H1 (cell line): ENCODE measurements around the gene NHERF2. TPM values are rescaled to one million over a fixed set of nuclear protein-coding genes. Genes with fewer than 3 reads are reported as not detected.

ENCODE experiments used
- CTCF ChIA-PET: fragments of 300-600 bp; sonication (Branson Sonifier 250); formaldehyde crosslinking; loops from one replicate; lab custom pipeline; 2021; ENCODE audit not compliant: partially characterized antibody; lab: Charles Lee
- POLR2A ChIA-PET: fragments of 300-600 bp; sonication (Branson Sonifier 250); formaldehyde crosslinking; loops from one replicate; lab custom pipeline; 2021; ENCODE audit warnings: inconsistent platforms; ENCODE audit not compliant: partially characterized antibody; lab: Charles Lee
- DNase-seq, 2 experiments: peaks; one replicate each; pipeline versions ENCODE4 v3.0.0 to v3.0.0-alpha.2; 2010 to 2022; ENCODE audit warnings: low spot score in 2 of 2, low read depth in 1 of 2, mixed read lengths in 1 of 2
- FAIRE-seq: peaks from 2 replicates; lab custom pipeline; 2011; peaks lifted over from hg19 to GRCh38; lab: Jason Lieb, UNC
- H2AFZ ChIP-seq: 2 replicates; pipeline ENCODE4 v1.8.1; 2012; ENCODE audit warnings: low read length, inconsistent platforms
- H2AK5ac ChIP-seq: 2 replicates; pipeline ENCODE4 v1.6.1; 2013; ENCODE audit warnings: low read depth, low read length
- H2BK120ac ChIP-seq: replicated peaks from 2 replicates; pipeline ENCODE3; 2013; ENCODE audit warnings: low read depth, low read length, inconsistent platforms
- H2BK12ac ChIP-seq: 2 replicates; pipeline ENCODE4 v1.6.1; 2013; ENCODE audit warnings: low read depth, low read length
- H2BK15ac ChIP-seq: 2 replicates; pipeline ENCODE4 v1.6.1; 2013; ENCODE audit warnings: low read length
- H2BK20ac ChIP-seq: 2 replicates; pipeline ENCODE4 v1.6.1; 2013; ENCODE audit warnings: low read length
- H2BK5ac ChIP-seq: 2 replicates; pipeline ENCODE4 v1.6.1; 2013; ENCODE audit warnings: low read depth, low read length
- H3K14ac ChIP-seq: 2 replicates; pipeline ENCODE4 v1.6.1; 2013; ENCODE audit warnings: inconsistent platforms; ENCODE audit not compliant: insufficient read length
- H3K18ac ChIP-seq: 2 replicates; pipeline ENCODE4 v1.6.1; 2013; ENCODE audit warnings: low read length; ENCODE audit errors: extremely low read depth
- H3K23ac ChIP-seq: 2 replicates; pipeline ENCODE4 v1.6.1; 2013; ENCODE audit warnings: inconsistent platforms; ENCODE audit not compliant: insufficient read length
- H3K23me2 ChIP-seq: 2 replicates; pipeline ENCODE4 v1.6.1; 2013; ENCODE audit warnings: low read depth, low read length
- H3K27ac ChIP-seq: 2 replicates; pipeline ENCODE4 v1.6.1; 2011; ENCODE audit warnings: low read depth, low read length, inconsistent platforms
- H3K27me3 ChIP-seq, 4 experiments: replicated peaks in 1 of 4; 1 replicate in 1 of 4; 2 replicates in 3 of 4; pipeline versions ENCODE4 v1.6.1 to v1.8.1; 2011 to 2013; ENCODE audit warnings: low read length in 3 of 4, mild to moderate bottlenecking in 3 of 4, inconsistent platforms in 2 of 4, mixed read lengths in 2 of 4, moderate library complexity in 1 of 4; ENCODE audit not compliant: control insufficient read depth in 3 of 4, insufficient read depth in 3 of 4; ENCODE audit errors: extremely low read depth in 1 of 4
- H3K36me3 ChIP-seq, 4 experiments: 2 replicates each; pipeline versions ENCODE4 v1.6.1 to v1.8.1; 2011 to 2013; ENCODE audit warnings: mild to moderate bottlenecking in 4 of 4, low read length in 3 of 4, moderate library complexity in 2 of 4, control low read depth in 1 of 4, inconsistent platforms in 1 of 4; ENCODE audit not compliant: insufficient read depth in 4 of 4, control insufficient read depth in 2 of 4
- H3K4ac ChIP-seq: replicated peaks from 2 replicates; pipeline ENCODE3; 2013; ENCODE audit warnings: low read length, low read depth, mixed read lengths, inconsistent platforms; ENCODE audit not compliant: insufficient read length
- H3K4me1 ChIP-seq, 4 experiments: replicated peaks in 1 of 4; 1 replicate in 1 of 4; 2 replicates in 3 of 4; pipeline versions ENCODE4 v1.6.1 to v1.8.1; 2011 to 2013; ENCODE audit warnings: low read length in 3 of 4, inconsistent platforms in 2 of 4, mixed read lengths in 1 of 4; ENCODE audit not compliant: insufficient read depth in 4 of 4, control insufficient read depth in 3 of 4
- H3K4me2 ChIP-seq, 2 experiments: 2 replicates each; pipeline versions ENCODE4 v1.6.1 to v1.8.1; 2011 to 2013; ENCODE audit warnings: low read depth in 2 of 2, low read length in 2 of 2, control low read depth in 1 of 2, inconsistent platforms in 1 of 2, mild to moderate bottlenecking in 1 of 2; ENCODE audit not compliant: insufficient read depth in 1 of 2
- H3K4me3 ChIP-seq, 4 experiments: fragments of 200-600, 300-600 bp in 1 of 4; sonication (generic), shearing (Covaris generic), sonication (Bioruptor Twin) in 1 of 4; 2 replicates each; pipeline versions ENCODE4 v1.5.1 to v1.8.1; 2011 to 2016; ENCODE audit warnings: low read length in 4 of 4, low read depth in 3 of 4, control low read depth in 2 of 4, inconsistent platforms in 2 of 4, mild to moderate bottlenecking in 2 of 4, mixed read lengths in 1 of 4, moderate library complexity in 1 of 4; ENCODE audit not compliant: insufficient read depth in 2 of 4; ENCODE audit errors: extremely low read depth in 1 of 4
- H3K56ac ChIP-seq: replicated peaks from 2 replicates; pipeline ENCODE3; 2013; ENCODE audit warnings: low read depth, mild to moderate bottlenecking, mixed read lengths, low read length, inconsistent platforms; ENCODE audit not compliant: insufficient read length
- H3K79me1 ChIP-seq: 2 replicates; pipeline ENCODE4 v1.6.1; 2013; ENCODE audit warnings: low read depth, low read length, control low read depth
- H3K79me2 ChIP-seq, 2 experiments: 2 replicates each; pipeline versions ENCODE4 v1.6.1 to v1.8.1; 2012 to 2013; ENCODE audit warnings: low read length in 2 of 2, mild to moderate bottlenecking in 2 of 2, inconsistent platforms in 1 of 2; ENCODE audit not compliant: insufficient read depth in 2 of 2, control insufficient read depth in 1 of 2
- H3K9ac ChIP-seq, 4 experiments: replicated peaks in 1 of 4; 1 replicate in 1 of 4; 2 replicates in 3 of 4; pipeline versions ENCODE4 v1.6.1 to v1.8.1; 2011 to 2013; ENCODE audit warnings: low read depth in 3 of 4, low read length in 3 of 4, control low read depth in 2 of 4, mild to moderate bottlenecking in 2 of 4, moderate library complexity in 2 of 4, inconsistent platforms in 1 of 4; ENCODE audit errors: extremely low read depth in 1 of 4
- H3K9me3 ChIP-seq, 2 experiments: 2 replicates each; pipeline versions ENCODE4 v1.6.1 to v1.8.1; 2012 to 2013; ENCODE audit warnings: mild to moderate bottlenecking in 2 of 2, moderate library complexity in 2 of 2, control low read depth in 1 of 2, inconsistent platforms in 1 of 2, low read depth in 1 of 2, low read length in 1 of 2, mixed read lengths in 1 of 2; ENCODE audit not compliant: insufficient read depth in 2 of 2
- H4K20me1 ChIP-seq, 2 experiments: replicated peaks in 1 of 2; 2 replicates each; pipeline versions ENCODE3 to v1.8.1; 2011 to 2013; ENCODE audit warnings: inconsistent platforms in 2 of 2, low read length in 2 of 2, mild to moderate bottlenecking in 1 of 2; ENCODE audit not compliant: insufficient read depth in 2 of 2, control insufficient read depth in 1 of 2
- H4K5ac ChIP-seq: 2 replicates; pipeline ENCODE4 v1.6.1; 2013; ENCODE audit warnings: low read length, low read depth, mixed read lengths, inconsistent platforms; ENCODE audit not compliant: insufficient read length
- H4K8ac ChIP-seq: 2 replicates; pipeline ENCODE4 v1.8.0; 2013; ENCODE audit warnings: mild to moderate bottlenecking, moderate library complexity, low read length, inconsistent platforms; ENCODE audit not compliant: insufficient read depth; ENCODE audit errors: extremely low read depth
- H4K91ac ChIP-seq: replicated peaks from 2 replicates; pipeline ENCODE3; 2013; ENCODE audit warnings: low read length, mixed read lengths, inconsistent platforms; ENCODE audit not compliant: insufficient read length
- CTBP2 ChIP-seq: IDR thresholded peaks from 2 replicates; pipeline ENCODE4 v1.7.0; 2011; ENCODE audit warnings: borderline replicate concordance, mild to moderate bottlenecking, moderate library complexity, mixed read lengths, low read length; ENCODE audit not compliant: insufficient read depth, insufficient read length
- HDAC2 ChIP-seq, 2 experiments: fragments of 300-600 bp in 1 of 2; sonication (generic) in 1 of 2; IDR thresholded peaks; 2 replicates each; pipeline ENCODE4 v1.6.1; 2011 to 2012; ENCODE audit warnings: low read depth in 2 of 2, low read length in 2 of 2, mild to moderate bottlenecking in 2 of 2, moderate library complexity in 2 of 2, borderline replicate concordance in 1 of 2, inconsistent platforms in 1 of 2
- KDM1A ChIP-seq: fragments of 200-600, 300-600 bp; sonication (generic); IDR thresholded peaks from 2 replicates; pipeline ENCODE4 v1.7.1; 2016; ENCODE audit warnings: mild to moderate bottlenecking, low read length, borderline replicate concordance
- KDM5A ChIP-seq: fragments of 200-600 bp; IDR thresholded peaks from 2 replicates; pipeline ENCODE4 v1.7.1; 2012; ENCODE audit warnings: mild to moderate bottlenecking, low read length, inconsistent platforms, mixed read lengths
- MAFK ChIP-seq: IDR thresholded peaks from 2 replicates; pipeline ENCODE4 v1.6.1; 2012; ENCODE audit warnings: low read depth, mild to moderate bottlenecking, improper control_type of control experiment, low read length
- PHF8 ChIP-seq: fragments of 200-600 bp; sonication (generic); conservative IDR thresholded peaks from 2 replicates; pipeline ENCODE4 v1.7.1; 2012; ENCODE audit warnings: low read depth, mild to moderate bottlenecking, inconsistent platforms, low read length, moderate library complexity
- RBBP5 ChIP-seq: IDR thresholded peaks from 2 replicates; pipeline ENCODE4 v1.7.1; 2012; ENCODE audit warnings: low read depth, mild to moderate bottlenecking, inconsistent platforms, low read length, moderate library complexity, borderline replicate concordance
- SP4 ChIP-seq: IDR thresholded peaks from 2 replicates; pipeline ENCODE4 v1.6.1; 2012; ENCODE audit warnings: low read length, inconsistent platforms
- TAF1 ChIP-seq: IDR thresholded peaks from 2 replicates; pipeline ENCODE4 v1.6.1; 2011; ENCODE audit warnings: mild to moderate bottlenecking, low read depth, low read length
- YY1 ChIP-seq: IDR thresholded peaks from 2 replicates; pipeline ENCODE4 v1.6.1; 2011; ENCODE audit warnings: low read depth, mild to moderate bottlenecking, low read length
- WGBS, 2 experiments: shearing (Covaris generic) in 1 of 2; methylation state at CpG; one replicate each; pipeline versions ENCODE4 v1.1.6 to v1.1.7; 2013 to 2015; ENCODE audit warnings: low lambda C conversion rate in 2 of 2, mixed read lengths in 2 of 2, inconsistent platforms in 1 of 2, low coverage in 1 of 2, missing lambda C conversion rate in 1 of 2; ENCODE audit not compliant: insufficient replicate concordance in 2 of 2, insufficient coverage in 1 of 2, insufficient read length in 1 of 2; ENCODE audit errors: extremely low coverage in 1 of 2, missing lambda C conversion rate in 1 of 2; 5-methylcytosine and 5-hydroxymethylcytosine counted together
- polyA plus RNA-seq, 7 experiments: library from polyadenylated mRNA; depleted of rRNA in 3 of 7; stranded (reverse) in 5 of 7; unstranded in 2 of 7; fragments of >200 nt in 5 of 7; fragments of 200-250 nt in 2 of 7; gene quantifications; 1 replicate in 5 of 7; 2 replicates in 1 of 7; 4 replicates in 1 of 7; pipeline versions ENCODE4 v1.2.1 to v1.2.3, GENCODE V29; 2011 to 2013; ENCODE audit warnings: missing spikeins in 2 of 7, mixed read lengths in 2 of 7
- total RNA-seq: library from RNA; stranded (reverse); fragmentation: NEBNext Ultra II Directional; extraction: Animal tissue kit (Norgen Biotek cat#: 25700); gene quantifications from 2 replicates; pipeline ENCODE4 v1.2.1, GENCODE V29; 2021

Gene NHERF2
- total and polyA plus RNA-seq, 2 of the 8 experiments (the other 6 are each of a cell fraction or from before 2014, with no cell fraction given), result 13.9 to 19.3 TPM

GRCh38 chr16:1984347-1985225, 42.1 kb upstream of the NHERF2 start:
- H3K79me2 ChIP-seq, result peaks cover 0 to 9% of the 10 kb centered on the region in 2 experiments; a peak in 1 of 4 replicates
- H3K9me3 ChIP-seq, result no peaks in the 10 kb centered on the region
- H4K20me1 ChIP-seq, result peaks cover 0 to 14% of the 10 kb centered on the region in 2 experiments
- peaks cover 9 to 50% (median 47%) of the 10 kb centered on the region in 4 experiments; a peak in 6 of 7 replicates for H3K27me3 ChIP-seq
- peaks cover 26% of the 10 kb centered on the region for H3K23me2 ChIP-seq
- no peak overlapping the region for H2AFZ ChIP-seq
- ChIA-PET CTCF (interaction anchor here (1.5 kb wide), 1 partner anchor 19 kb away, joined by 4 read pairs; no protein-coding TSS in a partner anchor), POLR2A (interaction anchor here (0.6 to 28.2 kb wide), 16 partner anchors 8 to 279 kb away, joined by 3 to 736 read pairs (median 4); partner anchors contain the start of genes NDUFB10, NTHL1, PGP and RNF151)
- peak overlapping the region; percentile 39; the same call in 1 of the 2 replicates for H2AK5ac ChIP-seq
- peak overlapping the region; percentile 58 to 85 for H3K4me2 ChIP-seq
- no peak overlapping the region for H2BK120ac ChIP-seq
- no peak overlapping the region for H2BK20ac ChIP-seq
- no peak overlapping the region for H2BK5ac ChIP-seq
- H4K5ac ChIP-seq, result no peak overlapping the region
- no peaks in the 10 kb centered on the region for H3K79me1 ChIP-seq
- no peak overlapping the region for H3K23ac ChIP-seq
- DNase-seq, result no peak
- H4K91ac ChIP-seq, result no peak overlapping the region
- H3K14ac ChIP-seq, result no peak overlapping the region
- H2BK12ac ChIP-seq, result no peak overlapping the region
- H3K4ac ChIP-seq, result peak overlapping the region; percentile 33
- H3K36me3 ChIP-seq, result peaks cover 2 to 5% (median 3%) of the 10 kb centered on the region in 4 experiments; a peak in 3 of 8 replicates
- FAIRE-seq, result no peak
- H3K27ac ChIP-seq, result peak overlapping the region; percentile 43; the same call in 1 of the 2 replicates
- peak overlapping the region; percentile 70 to 91 (median 84) for H3K9ac ChIP-seq
- H3K4me3 ChIP-seq, result peak overlapping the region; percentile 52 to 96 (median 73)
- peak overlapping the region; percentile 26 for H3K56ac ChIP-seq
- peaks cover 3 to 43% (median 28%) of the 10 kb centered on the region in 4 experiments for H3K4me1 ChIP-seq
- 15% methylated on average over 42 of the region's 58 CpGs; no CpG with 5 or more reads in 1 of the 2 experiments for WGBS, 2 experiments
- H4K8ac ChIP-seq, result peak overlapping the region; percentile 89
- H3K18ac ChIP-seq, result no peak overlapping the region
- H2BK15ac ChIP-seq, result no peak overlapping the region
- TF ChIP-seq CTBP2, result no peak
- no peak for TF ChIP-seq MAFK
- no peak for TF ChIP-seq YY1
- TF ChIP-seq HDAC2 (IDR thresholded peaks at IDR 0.05; ENCODE audit: borderline replicate concordance in 1 of 2, low read depth in 2 of 2, low read length in 2 of 2), result no peak
- no peak for TF ChIP-seq TAF1
- 0 out of 2 replicates have a peak, but pooled peaks have one; percentile 17 for TF ChIP-seq KDM5A
- no peak for TF ChIP-seq SP4
- TF ChIP-seq PHF8, result peak; percentile 99; the same call in 1 of the 2 replicates
- TF ChIP-seq RBBP5, result 0 out of 2 replicates have a peak, but pooled peaks have one; percentile 1
- no peak for TF ChIP-seq KDM1A
